Breast epithelium (tissue), 4 donors: ENCODE data around the gene HOXD3. TPM values are rescaled to one million over a fixed set of nuclear protein-coding genes. Genes with fewer than 3 reads are reported as not detected.

Experiments
- DNase-seq, 2 donors: peaks; one replicate each; pipeline ENCODE4 v3.0.0-alpha.2; 2019; ENCODE audit warnings: low spot score in 2 of 2
- H3K27ac ChIP-seq, 2 donors: fragments of 200-600 bp; sonication (generic) in 1 of 2; one replicate each; pipeline ENCODE4 v1.5.1; 2016 to 2019; ENCODE audit warnings: mild to moderate bottlenecking in 1 of 2
- H3K27me3 ChIP-seq, 2 donors: fragments of 200-600 bp; sonication (generic) in 1 of 2; one replicate each; pipeline versions ENCODE4 v1.5.1 to v1.6.0; 2017 to 2019; ENCODE audit warnings: control low read depth in 1 of 2, mild to moderate bottlenecking in 1 of 2
- H3K36me3 ChIP-seq: fragments of 200-600 bp; one replicate; pipeline ENCODE4 v1.5.1; 2019
- H3K4me1 ChIP-seq, 2 donors: fragments of 200-600 bp; sonication (generic); one replicate each; pipeline ENCODE4 v1.5.1; 2016 to 2019; ENCODE audit warnings: control low read depth in 1 of 2
- H3K4me3 ChIP-seq, 3 donors: fragments of 200-600 bp; sonication (generic); 1 replicate in 2 of 3; 2 replicates in 1 of 3; pipeline ENCODE4 v1.5.1; 2016 to 2019; ENCODE audit warnings: mild to moderate bottlenecking in 3 of 3, moderate library complexity in 2 of 3
- H3K9me3 ChIP-seq, 2 donors: fragments of 200-600 bp; sonication (generic) in 1 of 2; one replicate each; pipeline ENCODE4 v1.5.1; 2016 to 2019; ENCODE audit warnings: control low read depth in 1 of 2
- POLR2A ChIP-seq: fragments of 450-650 bp; IDR thresholded peaks from one replicate; pipeline ENCODE4 v1.6.1; 2016; ENCODE audit warnings: antibody characterized with exemption, mild to moderate bottlenecking, moderate library complexity
- POLR2AphosphoS5 ChIP-seq, 3 donors: sonication (generic); formaldehyde crosslinking; IDR thresholded peaks; one replicate each; pipeline ENCODE4 v1.6.1; 2017; ENCODE audit warnings: antibody characterized with exemption in 3 of 3
- intact Hi-C: fragments of 100-400 bp; cut with DNase I; formaldehyde crosslinking; loops from one replicate; pipeline ENCODE4 v1.15.1; 2023; ENCODE audit warnings: low total_unique reads
- total RNA-seq, 3 donors: library from RNA; depleted of rRNA; stranded (reverse); fragments of >200 nt; gene quantifications; one replicate each; pipeline ENCODE4 v1.1.0, GENCODE V29; 2016
- TF ChIP-seq, protein P1 (sequence below), 3 donors: fragments of 450-650 bp; IDR thresholded peaks; one replicate each; pipeline ENCODE4 v1.5.1; 2016 to 2017; ENCODE audit warnings: antibody characterized with exemption in 3 of 3, mild to moderate bottlenecking in 3 of 3, moderate library complexity in 3 of 3

The HOXD3 gene
- total RNA-seq, 3 donors from 2014 or later, result 4.2 to 14.4 (median 4.8) TPM

DNA sequence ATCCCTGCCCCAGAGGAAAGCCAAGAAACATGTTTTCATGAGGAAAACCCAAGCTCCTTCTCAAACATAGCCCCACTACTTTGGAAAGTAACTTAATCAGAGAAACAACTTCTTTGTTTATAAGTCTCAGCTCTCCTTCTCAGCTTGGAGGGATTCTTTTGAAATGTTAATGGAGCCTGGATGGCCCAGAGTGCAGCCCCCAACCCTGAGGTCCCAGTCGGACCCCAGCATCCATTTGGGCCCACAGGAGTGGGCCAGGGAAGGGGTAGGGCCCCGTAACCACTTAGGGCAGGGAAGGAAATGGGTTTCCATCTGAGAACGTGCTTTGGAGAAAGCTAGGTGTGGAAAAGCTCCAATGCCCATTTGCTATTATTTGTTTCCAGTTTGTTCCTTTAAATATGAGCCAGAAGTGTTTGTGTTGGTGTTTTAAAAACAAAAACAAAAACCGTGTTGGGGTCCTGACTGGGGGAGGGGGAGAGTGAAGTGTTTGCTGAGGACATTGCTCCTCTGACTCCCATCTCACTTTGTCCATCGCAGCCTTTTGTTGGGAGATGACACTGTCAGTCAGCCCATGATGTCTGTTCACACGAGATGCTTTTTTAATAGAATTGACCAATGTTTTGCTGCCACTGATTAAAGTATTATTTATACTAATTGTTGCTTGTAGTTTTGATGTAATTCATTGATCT is 1.6 kb upstream of the HOXD3 start:
- intact Hi-C loops, result loop anchor here (10.0 kb wide), 1 partner anchor 389 kb away; no protein-coding TSS in a partner anchor

DNA sequence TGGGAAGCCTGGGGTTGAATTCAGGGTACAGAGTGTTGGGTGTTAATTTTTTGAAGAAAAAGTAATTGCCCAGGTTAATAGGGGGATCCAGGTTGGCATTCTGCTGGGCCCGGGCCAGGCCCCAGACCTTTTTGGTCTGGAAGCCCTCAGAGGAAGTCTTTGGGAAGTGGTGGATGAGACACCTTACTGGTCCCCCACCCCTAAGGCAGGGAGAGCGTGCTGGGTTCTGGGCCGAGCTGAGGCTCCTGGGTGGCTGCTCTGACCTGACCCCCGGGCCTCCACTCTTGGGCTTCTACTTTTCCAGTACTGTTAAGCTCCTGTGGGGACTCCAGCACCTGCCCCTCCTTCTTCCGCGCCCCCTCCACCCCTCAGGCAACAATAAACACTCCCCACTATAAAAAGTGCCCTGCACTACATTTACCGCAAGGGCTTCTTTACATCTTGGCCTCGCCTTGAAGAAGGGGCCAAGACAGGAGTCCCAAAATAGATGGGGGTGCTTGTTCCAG is 753 bp upstream of the HOXD3 start:
- TF ChIP-seq, protein P1, sequence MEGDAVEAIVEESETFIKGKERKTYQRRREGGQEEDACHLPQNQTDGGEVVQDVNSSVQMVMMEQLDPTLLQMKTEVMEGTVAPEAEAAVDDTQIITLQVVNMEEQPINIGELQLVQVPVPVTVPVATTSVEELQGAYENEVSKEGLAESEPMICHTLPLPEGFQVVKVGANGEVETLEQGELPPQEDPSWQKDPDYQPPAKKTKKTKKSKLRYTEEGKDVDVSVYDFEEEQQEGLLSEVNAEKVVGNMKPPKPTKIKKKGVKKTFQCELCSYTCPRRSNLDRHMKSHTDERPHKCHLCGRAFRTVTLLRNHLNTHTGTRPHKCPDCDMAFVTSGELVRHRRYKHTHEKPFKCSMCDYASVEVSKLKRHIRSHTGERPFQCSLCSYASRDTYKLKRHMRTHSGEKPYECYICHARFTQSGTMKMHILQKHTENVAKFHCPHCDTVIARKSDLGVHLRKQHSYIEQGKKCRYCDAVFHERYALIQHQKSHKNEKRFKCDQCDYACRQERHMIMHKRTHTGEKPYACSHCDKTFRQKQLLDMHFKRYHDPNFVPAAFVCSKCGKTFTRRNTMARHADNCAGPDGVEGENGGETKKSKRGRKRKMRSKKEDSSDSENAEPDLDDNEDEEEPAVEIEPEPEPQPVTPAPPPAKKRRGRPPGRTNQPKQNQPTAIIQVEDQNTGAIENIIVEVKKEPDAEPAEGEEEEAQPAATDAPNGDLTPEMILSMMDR (IDR thresholded peaks at IDR 0.05), result no peak
- TF ChIP-seq POLR2A (no peak), POLR2AphosphoS5 (IDR thresholded peaks at IDR 0.05) (no peak)
- H3K4me1 ChIP-seq, result no peaks in the 10 kb centered on the region
- no peaks in the 10 kb centered on the region for H3K9me3 ChIP-seq
- no peak for DNase-seq
- intact Hi-C loops, result loop anchor here (10.0 kb wide), 1 partner anchor 388 kb away; no protein-coding TSS in a partner anchor
- no peaks in the 10 kb centered on the region for H3K36me3 ChIP-seq
- no peak overlapping the region for H3K4me3 ChIP-seq
- peaks cover 4 to 83% of the 10 kb centered on the region in 2 donors for H3K27me3 ChIP-seq
- H3K27ac ChIP-seq, result no peak overlapping the region

More for the DNA sequence above, 1.6 kb upstream of the HOXD3 start:
- Histone ChIP-seq H3K4me1 (no peaks in the 10 kb centered on the region), H3K9me3 (no peaks in the 10 kb centered on the region), H3K4me3 (no peak overlapping the region), H3K27ac (no peak overlapping the region), H3K27me3 (peaks cover 4 to 83% of the 10 kb centered on the region in 2 donors), H3K36me3 (no peaks in the 10 kb centered on the region)
- DNase-seq, result no peak
- TF ChIP-seq POLR2A (no peak), POLR2AphosphoS5 (IDR thresholded peaks at IDR 0.05) (no peak)
- TF ChIP-seq, protein P1 (IDR thresholded peaks at IDR 0.05), result no peak

DNA sequence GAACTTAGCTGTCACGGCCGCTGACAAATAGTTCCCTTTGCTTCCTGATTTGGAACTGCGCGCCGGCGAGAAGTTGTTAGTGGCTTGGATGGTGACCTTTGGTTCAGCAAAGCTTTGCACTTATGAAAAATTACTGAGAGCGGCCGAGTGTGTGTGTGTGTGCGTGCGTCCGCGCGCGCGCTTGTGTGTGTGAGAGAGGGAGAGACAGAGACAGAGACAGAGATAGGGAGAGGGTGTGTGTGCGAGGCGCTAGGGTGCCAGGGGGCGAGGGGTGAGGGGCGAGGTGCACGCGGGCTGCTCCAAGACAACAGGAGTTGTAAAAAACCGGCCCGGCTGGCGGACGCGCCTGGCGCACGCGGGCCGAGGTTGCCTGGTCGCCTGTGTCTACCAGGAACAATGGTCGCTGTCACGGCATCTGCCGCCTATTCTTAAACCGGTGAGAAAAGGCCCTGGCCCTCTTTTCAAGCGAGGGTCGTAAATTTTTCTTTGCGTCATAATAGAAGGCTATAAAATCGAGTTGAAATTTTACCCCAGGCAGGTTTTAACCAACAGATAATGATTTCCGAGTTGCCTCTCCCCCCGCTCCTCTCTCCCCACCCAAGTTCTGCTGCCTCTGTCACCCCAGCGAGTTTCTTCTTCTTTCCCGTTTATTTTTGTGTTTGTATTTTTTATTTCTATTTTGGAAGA is 535 bp downstream of the HOXD3 start:
- no peak for DNase-seq
- Histone ChIP-seq H3K36me3 (no peaks in the 10 kb centered on the region), H3K4me1 (no peaks in the 10 kb centered on the region), H3K27ac (no peak overlapping the region), H3K27me3 (peaks cover 0 to 82% of the 10 kb centered on the region in 2 donors), H3K9me3 (no peaks in the 10 kb centered on the region), H3K4me3 (peak overlapping the region in 2 of 3 donors; percentile 41 to 47)
- intact Hi-C loops, result loop anchor here (10.0 kb wide), 1 partner anchor 387 kb away; no protein-coding TSS in a partner anchor
- no peak for TF ChIP-seq POLR2AphosphoS5 (IDR thresholded peaks at IDR 0.05)
- no peak for TF ChIP-seq POLR2A
- TF ChIP-seq, protein P1 (IDR thresholded peaks at IDR 0.05), result no peak

DNA sequence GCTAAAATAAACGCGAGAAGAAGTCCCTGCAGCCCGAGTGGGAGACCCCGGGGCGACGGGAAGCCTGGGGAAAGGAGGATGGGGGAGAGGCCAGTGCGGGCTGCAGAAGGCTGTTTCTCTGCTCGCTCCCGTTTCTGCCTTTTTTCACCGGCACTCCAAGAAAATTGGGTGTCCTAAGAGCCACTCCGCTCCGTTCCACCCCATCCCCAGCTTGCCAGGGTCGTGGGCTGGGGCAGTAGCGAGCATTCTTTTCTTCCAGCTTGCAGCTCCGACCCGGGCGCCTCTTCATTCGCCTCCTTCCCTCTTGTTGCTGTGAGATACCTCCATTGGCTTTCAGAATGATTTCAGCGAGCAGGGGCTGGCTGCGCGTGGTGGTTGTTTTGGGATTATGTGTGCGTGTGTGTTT is 1.1 kb downstream of the HOXD3 start:
- Histone ChIP-seq H3K9me3 (no peaks in the 10 kb centered on the region), H3K27ac (no peak overlapping the region), H3K4me3 (no peak overlapping the region), H3K27me3 (peaks cover 0 to 82% of the 10 kb centered on the region in 2 donors), H3K4me1 (no peaks in the 10 kb centered on the region), H3K36me3 (no peaks in the 10 kb centered on the region)
- no peak for DNase-seq
- intact Hi-C loops, result loop anchor here (10.0 kb wide), 1 partner anchor 387 kb away; no protein-coding TSS in a partner anchor
- no peak for TF ChIP-seq POLR2A
- no peak for TF ChIP-seq POLR2AphosphoS5 (IDR thresholded peaks at IDR 0.05)
- TF ChIP-seq, protein P1 (IDR thresholded peaks at IDR 0.05), result no peak
